Trophoblast cell (in vitro differentiated cells and primary cell): Measurements from ENCODE around the gene MAP3K12.
"Not testable (repeated sequence)": the region's sequence is repeated elsewhere in the genome, so short reads cannot be mapped to it uniquely, and the experiment has no call there.

Experiments
- DNase-seq, 2 donors: peaks; one replicate each; pipeline ENCODE4 v3.0.0-alpha.2; 2016
- H2AFZ ChIP-seq: 2 replicates; pipeline ENCODE4 v1.6.1; 2013; ENCODE audit warnings: low read length, moderate library complexity, mild to moderate bottlenecking; ENCODE audit not compliant: insufficient read depth, poor library complexity
- H2AK5ac ChIP-seq: 2 replicates; pipeline ENCODE4 v1.6.1; 2013; ENCODE audit warnings: mild to moderate bottlenecking, low read length
- H2BK120ac ChIP-seq: 2 replicates; pipeline ENCODE4 v1.6.1; 2013; ENCODE audit warnings: low read length, mild to moderate bottlenecking, moderate library complexity; ENCODE audit not compliant: insufficient read depth, poor library complexity
- H2BK12ac ChIP-seq: 2 replicates; pipeline ENCODE4 v1.6.1; 2013; ENCODE audit warnings: mild to moderate bottlenecking, low read length, moderate library complexity
- H2BK5ac ChIP-seq: 2 replicates; pipeline ENCODE4 v1.6.1; 2013; ENCODE audit warnings: low read length, low read depth, moderate library complexity, mild to moderate bottlenecking; ENCODE audit not compliant: poor library complexity
- H3K14ac ChIP-seq: 2 replicates; pipeline ENCODE4 v1.6.1; 2013; ENCODE audit warnings: mild to moderate bottlenecking, low read length
- H3K18ac ChIP-seq: 2 replicates; pipeline ENCODE4 v1.6.1; 2013; ENCODE audit warnings: mild to moderate bottlenecking, low read length
- H3K23ac ChIP-seq: 2 replicates; pipeline ENCODE4 v1.6.1; 2013; ENCODE audit warnings: low read length
- H3K27ac ChIP-seq: 2 replicates; pipeline ENCODE4 v1.5.1; 2013; ENCODE audit warnings: low read depth, mild to moderate bottlenecking, inconsistent platforms, low read length, moderate library complexity
- H3K27me3 ChIP-seq: 2 replicates; pipeline ENCODE4 v1.6.1; 2013; ENCODE audit warnings: inconsistent platforms, mild to moderate bottlenecking, low read length, moderate library complexity; ENCODE audit not compliant: insufficient read depth
- H3K36me3 ChIP-seq, 2 experiments: 1 replicate in 1 of 2; 2 replicates in 1 of 2; pipeline ENCODE4 v1.6.1; 2013; ENCODE audit warnings: low read length in 2 of 2, mild to moderate bottlenecking in 2 of 2, moderate library complexity in 1 of 2; ENCODE audit not compliant: insufficient read depth in 2 of 2, control insufficient read depth in 1 of 2
- H3K4ac ChIP-seq: 2 replicates; pipeline ENCODE4 v1.6.1; 2013; ENCODE audit warnings: low read depth, mild to moderate bottlenecking, low read length, moderate library complexity
- H3K4me1 ChIP-seq, 2 experiments: 1 replicate in 1 of 2; 2 replicates in 1 of 2; pipeline ENCODE4 v1.6.1; 2013; ENCODE audit warnings: low read length in 2 of 2, mild to moderate bottlenecking in 2 of 2, moderate library complexity in 1 of 2; ENCODE audit not compliant: insufficient read depth in 2 of 2, control insufficient read depth in 1 of 2
- H3K4me2 ChIP-seq: 2 replicates; pipeline ENCODE4 v1.6.1; 2013; ENCODE audit warnings: inconsistent platforms, mild to moderate bottlenecking, low read length, moderate library complexity
- H3K4me3 ChIP-seq: 2 replicates; pipeline ENCODE4 v1.5.1; 2013; ENCODE audit warnings: mild to moderate bottlenecking, low read depth, low read length, inconsistent platforms
- H3K79me1 ChIP-seq: one replicate; pipeline ENCODE4 v1.6.1; 2013; ENCODE audit warnings: low read length
- H3K79me2 ChIP-seq: 2 replicates; pipeline ENCODE4 v1.6.1; 2013; ENCODE audit warnings: low read length, mild to moderate bottlenecking; ENCODE audit not compliant: control insufficient read depth, insufficient read depth, poor library complexity
- H3K9ac ChIP-seq: 2 replicates; pipeline ENCODE4 v1.6.1; 2013; ENCODE audit warnings: mild to moderate bottlenecking, low read length
- H3K9me3 ChIP-seq: 2 replicates; pipeline ENCODE4 v1.6.1; 2013; ENCODE audit warnings: low read depth, mild to moderate bottlenecking, control low read depth, inconsistent platforms, low read length; ENCODE audit not compliant: insufficient read depth
- H4K12ac ChIP-seq: 2 replicates; pipeline ENCODE4 v1.6.1; 2013; ENCODE audit warnings: low read depth, mild to moderate bottlenecking, low read length, moderate library complexity
- H4K8ac ChIP-seq: 2 replicates; pipeline ENCODE4 v1.6.1; 2013; ENCODE audit warnings: low read depth, mild to moderate bottlenecking, low read length, moderate library complexity
- H4K91ac ChIP-seq: one replicate; pipeline ENCODE4 v1.6.1; 2013; ENCODE audit warnings: low read depth, mild to moderate bottlenecking, low read length, moderate library complexity
- WGBS: extraction: QIAGEN DNeasy Blood & Tissue Kit; methylation state at CpG from one replicate; pipeline ENCODE4 v1.1.7; 2013; ENCODE audit warnings: missing lambda C conversion rate; ENCODE audit not compliant: insufficient read length, insufficient coverage; ENCODE audit errors: extremely low coverage; 5-methylcytosine and 5-hydroxymethylcytosine counted together

MAP3K12 gene

DNA sequence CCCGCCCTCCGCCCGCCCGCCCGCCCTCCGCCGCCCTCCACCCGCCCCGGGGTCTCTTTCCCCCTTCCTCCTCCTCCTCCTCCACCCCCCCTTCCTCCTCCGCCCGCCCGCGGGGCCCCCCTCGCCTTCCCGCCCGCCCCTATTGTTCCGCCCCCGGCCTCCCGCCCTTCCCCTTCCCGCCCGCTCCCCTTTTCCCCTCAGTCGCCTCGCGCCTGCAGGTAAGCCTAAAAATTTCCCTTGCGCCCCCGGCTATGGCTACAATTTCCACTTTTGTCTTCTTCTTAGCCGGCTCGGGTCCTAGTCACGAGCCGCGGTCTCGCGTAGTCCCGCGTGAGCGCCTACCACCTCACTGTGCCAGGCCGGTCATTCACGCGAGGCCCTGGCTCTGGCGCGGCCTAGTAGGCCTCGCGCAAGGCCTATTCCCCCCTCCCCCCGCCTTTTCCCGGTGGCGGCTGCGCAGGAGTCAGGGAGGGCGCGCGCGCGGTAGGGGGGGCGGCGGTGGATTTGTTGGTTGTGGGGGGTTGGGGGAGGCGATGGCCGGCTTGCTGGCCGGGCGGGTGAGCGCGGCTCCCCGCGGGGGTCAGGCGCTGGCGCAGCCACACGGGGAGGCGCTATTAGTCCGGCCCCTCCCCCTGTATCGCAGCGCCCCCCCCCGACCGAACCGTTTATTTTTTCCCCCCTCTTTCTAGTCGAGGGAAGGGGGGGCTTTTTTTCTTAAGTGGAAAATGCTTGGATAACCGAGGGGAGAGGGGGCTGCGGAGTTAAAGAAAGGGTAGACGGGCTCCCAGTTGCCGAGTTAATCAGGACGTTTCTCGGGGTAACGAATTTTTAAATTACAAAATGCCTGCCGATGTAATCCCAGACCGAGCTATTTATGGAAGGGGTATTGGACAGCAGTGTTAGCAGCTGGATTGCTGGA, 46.8 kb downstream of the MAP3K12 start:
- Histone ChIP-seq H2BK120ac (peak overlapping the region; percentile 78), H2BK12ac (no peak overlapping the region), H3K9me3 (no peaks in the 10 kb centered on the region), H3K18ac (peak overlapping the region; percentile 90), H3K4ac (peak overlapping the region; percentile 99), H3K4me2 (peak overlapping the region; percentile 76), H4K12ac (peak overlapping the region; percentile 91), H3K14ac (peak overlapping the region; percentile 96), H3K4me1 (no peaks in the 10 kb centered on the region), H3K4me3 (peak overlapping the region; percentile 82), H3K36me3 (peaks cover 14 to 30% of the 10 kb centered on the region in 2 experiments), H4K91ac (peak overlapping the region; percentile 94), H3K27ac (peak overlapping the region; percentile 93), H3K27me3 (no peaks in the 10 kb centered on the region), H3K9ac (peak overlapping the region; percentile 93), H2AK5ac (peak overlapping the region; percentile 31), H2BK5ac (peak overlapping the region; percentile 84), H3K79me2 (peaks cover 9% of the 10 kb centered on the region), H3K23ac (no peak overlapping the region), H4K8ac (peak overlapping the region; percentile 85), H3K79me1 (peaks cover 6% of the 10 kb centered on the region), H2AFZ (peak overlapping the region; percentile 71)
- no CpG with 5 or more reads among the region's 82 CpGs for WGBS
- DNase-seq, result peak; percentile 46 to 72

DNA sequence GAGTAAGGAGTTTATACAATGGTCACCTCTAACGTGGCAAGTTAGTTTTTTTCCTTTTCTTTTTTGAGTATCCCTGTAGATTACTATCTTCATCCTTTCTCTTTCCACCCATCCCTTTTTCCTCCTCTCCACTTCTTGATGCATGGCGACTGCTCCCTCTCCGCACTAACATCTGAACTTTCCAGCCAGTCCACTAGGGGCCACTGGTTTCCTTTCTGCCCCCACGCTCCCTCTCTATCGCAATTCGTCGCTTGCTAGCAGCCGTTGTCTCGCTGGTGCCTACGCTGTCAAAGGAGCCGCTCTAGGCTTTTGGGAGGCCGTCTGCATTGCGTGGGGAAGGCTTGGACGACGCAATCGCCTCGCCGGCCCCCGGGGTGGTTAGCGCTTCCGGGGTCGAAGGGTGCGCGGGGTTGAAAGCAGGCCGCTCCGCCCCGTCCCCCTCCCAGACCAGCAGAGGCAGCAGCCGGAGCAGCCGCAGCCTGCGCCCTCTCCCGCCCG, 47.5 kb downstream of the MAP3K12 start, which contains the start of gene PCBP2:
Gene PCBP2, plus strand, starts transcription at position 442 of the 498 bp plus-strand sequence. CDS start 2,699 bp downstream, outside the sequence.
- peak within 1 kb of the TSS; percentile 94 for H4K91ac ChIP-seq
- peaks cover 6% of the 10 kb centered on the region for H3K79me1 ChIP-seq
- H3K23ac ChIP-seq, result no peak within 1 kb of the TSS
- peak within 1 kb of the TSS; percentile 93 for H3K9ac ChIP-seq
- peak within 1 kb of the TSS; percentile 96 for H3K14ac ChIP-seq
- peak within 1 kb of the TSS; percentile 90 for H3K18ac ChIP-seq
- no peaks in the 10 kb centered on the region for H3K9me3 ChIP-seq
- peak within 1 kb of the TSS; percentile 99 for H3K4ac ChIP-seq
- H2BK12ac ChIP-seq, result no peak within 1 kb of the TSS
- no peaks in the 10 kb centered on the region for H3K27me3 ChIP-seq
- peaks cover 9% of the 10 kb centered on the region for H3K79me2 ChIP-seq
- H4K12ac ChIP-seq, result peak within 1 kb of the TSS; percentile 91
- H3K4me1 ChIP-seq, result no peaks in the 10 kb centered on the region
- peak within 1 kb of the TSS; percentile 84 for H2BK5ac ChIP-seq
- peaks cover 8 to 23% of the 10 kb centered on the region in 2 experiments for H3K36me3 ChIP-seq
- H2AK5ac ChIP-seq, result peak within 1 kb of the TSS; percentile 31
- peak within 1 kb of the TSS; percentile 85 for H4K8ac ChIP-seq
- H3K4me3 ChIP-seq, result peak within 1 kb of the TSS; percentile 82
- peak within 1 kb of the TSS; percentile 78 for H2BK120ac ChIP-seq
- H2AFZ ChIP-seq, result peak within 1 kb of the TSS; percentile 71
- no CpG with 5 or more reads among the region's 32 CpGs for WGBS
- peak within 1 kb of the TSS; percentile 76 for H3K4me2 ChIP-seq
- peak; percentile 99 to 100 for DNase-seq
- peak within 1 kb of the TSS; percentile 93 for H3K27ac ChIP-seq

DNA sequence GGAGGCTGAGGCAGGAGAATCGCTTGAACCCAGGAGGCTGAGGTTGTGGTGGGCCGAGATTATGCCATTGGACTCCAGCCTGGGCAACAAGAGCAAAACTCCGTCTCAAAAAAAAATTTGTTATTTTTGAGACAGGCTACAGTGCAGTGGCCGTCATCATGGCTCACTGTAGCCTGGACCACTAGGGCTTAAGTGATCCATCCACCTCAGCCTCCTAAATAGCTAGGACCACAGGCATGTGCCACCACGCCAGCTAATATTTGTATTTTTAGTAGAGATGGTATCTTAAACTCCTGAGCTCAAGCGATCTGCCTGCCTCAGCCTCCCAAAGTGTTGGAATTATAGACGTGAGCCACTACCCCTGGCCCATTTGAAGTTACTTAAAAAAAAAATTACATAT, 48.3 kb downstream of the MAP3K12 start:
- Histone ChIP-seq H3K18ac (no peak overlapping the region), H4K91ac (no peak overlapping the region), H2BK12ac (no peak overlapping the region), H3K27ac (no peak overlapping the region), H3K14ac (no peak overlapping the region), H2BK5ac (no peak overlapping the region), H4K8ac (no peak overlapping the region), H3K4me1 (no peaks in the 10 kb centered on the region), H2AK5ac (no peak overlapping the region), H3K27me3 (no peaks in the 10 kb centered on the region), H3K4ac (no peak overlapping the region), H3K36me3 (peaks cover 6 to 20% of the 10 kb centered on the region in 2 experiments), H3K23ac (no peak overlapping the region), H3K79me1 (peaks cover 6% of the 10 kb centered on the region), H3K4me3 (no peak overlapping the region), H2BK120ac (no peak overlapping the region), H3K9me3 (no peaks in the 10 kb centered on the region), H4K12ac (no peak overlapping the region), H3K9ac (no peak overlapping the region), H3K4me2 (no peak overlapping the region), H3K79me2 (peaks cover 9% of the 10 kb centered on the region), H2AFZ (no peak overlapping the region)
- DNase-seq, result no peak
- WGBS, result no CpG with 5 or more reads among the region's 7 CpGs

DNA sequence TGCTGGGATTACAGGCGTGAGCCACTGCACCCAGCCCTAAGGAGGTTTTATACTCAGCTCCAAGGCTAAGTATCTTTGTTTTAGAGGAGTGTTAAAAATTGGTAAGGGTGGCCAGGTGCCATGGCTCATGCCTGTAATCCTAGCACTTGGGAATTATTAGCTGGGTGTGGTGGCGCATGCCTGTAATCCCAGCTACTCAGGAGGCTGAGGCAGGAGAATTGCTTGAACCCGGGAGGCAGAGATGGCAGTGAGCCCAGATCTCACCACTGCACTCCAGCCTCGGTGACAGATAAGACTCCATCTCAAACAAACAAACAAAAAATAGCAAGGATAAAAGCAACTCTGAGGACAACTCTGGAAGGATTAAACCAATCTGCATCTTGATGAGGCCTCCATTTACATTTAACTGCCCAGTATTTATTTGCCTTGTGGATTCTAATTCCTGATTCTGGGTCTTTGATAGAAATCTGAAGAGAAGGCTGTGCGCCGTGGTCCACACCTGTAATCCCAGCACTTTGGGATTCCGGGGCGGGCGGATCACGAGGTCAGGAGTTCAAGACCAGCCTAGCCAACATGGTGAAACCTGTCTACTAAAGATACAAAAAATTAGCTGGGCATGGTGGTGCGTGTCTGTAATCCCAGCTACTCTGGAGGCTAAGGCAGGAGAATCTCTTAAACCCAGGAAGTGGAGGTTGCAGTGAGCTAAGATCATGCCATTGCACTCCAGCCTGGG, 54.5 kb downstream of the MAP3K12 start:
- not testable (repeated sequence) for H3K23ac ChIP-seq, DNase-seq, H3K4me2 ChIP-seq, H2AFZ ChIP-seq, H3K27me3 ChIP-seq, H4K8ac ChIP-seq, H3K9me3 ChIP-seq, H3K9ac ChIP-seq, H3K27ac ChIP-seq, H2BK12ac ChIP-seq, H3K4ac ChIP-seq, H2AK5ac ChIP-seq, H3K79me1 ChIP-seq, H3K4me3 ChIP-seq, H3K14ac ChIP-seq, H2BK5ac ChIP-seq, H3K4me1 ChIP-seq, H4K91ac ChIP-seq, H3K18ac ChIP-seq, H2BK120ac ChIP-seq, H4K12ac ChIP-seq, H3K79me2 ChIP-seq
- H3K36me3 ChIP-seq, result peaks cover 7 to 12% of the 10 kb centered on the region in 2 experiments
- no CpG with 5 or more reads among the region's 11 CpGs for WGBS
